Loucy (cell line): ENCODE results near the gene RBP5.

Source experiments
- H2AFZ ChIP-seq: fragments of 200-600 bp; sonication (generic); 2 replicates; pipeline ENCODE4 v1.6.0; 2016; ENCODE audit warnings: antibody characterized with exemption, mild to moderate bottlenecking, low read length, moderate library complexity
- H3F3A ChIP-seq: fragments of 200-600 bp; 2 replicates; pipeline ENCODE4 v1.6.0; 2016; ENCODE audit warnings: antibody characterized with exemption, low read depth, mild to moderate bottlenecking
- H3K27me3 ChIP-seq: fragments of 200-600 bp; sonication (generic); 2 replicates; pipeline ENCODE4 v1.6.1; 2014; ENCODE audit warnings: low read length, mild to moderate bottlenecking; ENCODE audit not compliant: insufficient read depth, poor library complexity, severe bottlenecking
- H3K36me3 ChIP-seq: fragments of 200-600 bp; sonication (generic); 2 replicates; pipeline ENCODE4 v1.6.1; 2016; ENCODE audit warnings: low read length; ENCODE audit not compliant: insufficient read depth
- H3K4me1 ChIP-seq: fragments of 200-600 bp; sonication (generic); 2 replicates; pipeline ENCODE4 v1.5.1; 2014; ENCODE audit warnings: low read length, mild to moderate bottlenecking; ENCODE audit not compliant: insufficient read depth, poor library complexity, severe bottlenecking
- H3K4me2 ChIP-seq: fragments of 200-600 bp; sonication (generic); 2 replicates; pipeline ENCODE4 v1.6.0; 2014; ENCODE audit warnings: antibody characterized with exemption, low read length, low read depth, mild to moderate bottlenecking; ENCODE audit not compliant: poor library complexity, severe bottlenecking
- H3K4me3 ChIP-seq: fragments of 200-600 bp; sonication (generic); 2 replicates; pipeline ENCODE4 v1.5.1; 2014; ENCODE audit warnings: low read length, mild to moderate bottlenecking, mixed read lengths; ENCODE audit not compliant: poor library complexity, severe bottlenecking
- H3K79me2 ChIP-seq: fragments of 200-600 bp; sonication (generic); 2 replicates; pipeline ENCODE4 v1.6.1; 2014; ENCODE audit warnings: low read length; ENCODE audit not compliant: insufficient read depth
- H3K9ac ChIP-seq: fragments of 200-600 bp; sonication (generic); 2 replicates; pipeline ENCODE4 v1.6.0; 2014; ENCODE audit warnings: mild to moderate bottlenecking, low read depth, low read length, moderate library complexity; ENCODE audit not compliant: poor library complexity, severe bottlenecking
- H3K9me2 ChIP-seq: fragments of 200-600 bp; sonication (generic); replicated peaks from 2 replicates; pipeline ENCODE4 v1.6.1; 2016; ENCODE audit warnings: low read depth, low read length, mixed read lengths
- H3K9me3 ChIP-seq: fragments of 200-600 bp; sonication (generic); 2 replicates; pipeline ENCODE4 v1.6.1; 2014; ENCODE audit warnings: mild to moderate bottlenecking, antibody characterized with exemption, low read length, low read depth; ENCODE audit not compliant: insufficient read depth
- H4K20me1 ChIP-seq: fragments of 200-600 bp; sonication (generic); 2 replicates; pipeline ENCODE4 v1.6.0; 2014; ENCODE audit warnings: antibody characterized with exemption, low read length, mild to moderate bottlenecking; ENCODE audit not compliant: insufficient read depth, poor library complexity, severe bottlenecking
- CTCF ChIP-seq: fragments of 200-600 bp; sonication (generic); conservative IDR thresholded peaks from 2 replicates; pipeline ENCODE4 v1.5.1; 2014; ENCODE audit warnings: mild to moderate bottlenecking, antibody characterized with exemption, low read length
- EZH2phosphoT487 ChIP-seq: fragments of 200-600 bp; IDR thresholded peaks from 2 replicates; pipeline ENCODE4 v1.6.1; 2018; ENCODE audit warnings: antibody characterized with exemption, mild to moderate bottlenecking, moderate library complexity, borderline replicate concordance

RBP5 gene

GRCh38 chr12:7162691-7163114 lies 34.0 kb upstream of the RBP5 start:
- no peak overlapping the region for H2AFZ ChIP-seq
- TF ChIP-seq CTCF, result no peak; the same call in 1 of the 2 replicates
- TF ChIP-seq EZH2phosphoT487, result no peak
- no peak overlapping the region for H3K4me2 ChIP-seq

GRCh38 chr12:7161811-7162210 lies 33.1 kb upstream of the RBP5 start:
- no peaks in the 10 kb centered on the region for H3K4me1 ChIP-seq
- H3K27me3 ChIP-seq, result no peaks in the 10 kb centered on the region
- peaks cover 13% of the 10 kb centered on the region; the same call in 1 of the 2 replicates for H3K36me3 ChIP-seq
- TF ChIP-seq EZH2phosphoT487 (no peak), CTCF (no peak)
- H3K9ac ChIP-seq, result no peak overlapping the region
- H3K4me3 ChIP-seq, result no peak overlapping the region
- H3F3A ChIP-seq, result no peaks in the 10 kb centered on the region
- no peaks in the 10 kb centered on the region for H3K79me2 ChIP-seq
- H2AFZ ChIP-seq, result no peak overlapping the region
- no peaks in the 10 kb centered on the region for H3K9me3 ChIP-seq
- no peak overlapping the region for H3K4me2 ChIP-seq
- H3K9me2 ChIP-seq, result no peaks in the 10 kb centered on the region
- H4K20me1 ChIP-seq, result no peaks in the 10 kb centered on the region

More at GRCh38 chr12:7162691-7163114, 34.0 kb upstream of the RBP5 start:
- H3K9me2 ChIP-seq, result no peaks in the 10 kb centered on the region
- no peaks in the 10 kb centered on the region for H3K27me3 ChIP-seq
- no peaks in the 10 kb centered on the region for H3F3A ChIP-seq
- no peaks in the 10 kb centered on the region for H3K4me1 ChIP-seq
- no peaks in the 10 kb centered on the region for H3K9me3 ChIP-seq
- H3K4me3 ChIP-seq, result no peak overlapping the region
- no peaks in the 10 kb centered on the region for H4K20me1 ChIP-seq
- H3K36me3 ChIP-seq, result peaks cover 4% of the 10 kb centered on the region; the same call in 1 of the 2 replicates
- no peaks in the 10 kb centered on the region for H3K79me2 ChIP-seq
- no peak overlapping the region for H3K9ac ChIP-seq

GRCh38 chr12:7161327-7161726 lies 32.6 kb upstream of the RBP5 start:
- no peak overlapping the region for H3K4me3 ChIP-seq
- H3K79me2 ChIP-seq, result no peaks in the 10 kb centered on the region
- H3K36me3 ChIP-seq, result peaks cover 15% of the 10 kb centered on the region; the same call in 1 of the 2 replicates
- H3K9ac ChIP-seq, result no peak overlapping the region
- H2AFZ ChIP-seq, result no peak overlapping the region
- H3K4me1 ChIP-seq, result no peaks in the 10 kb centered on the region
- TF ChIP-seq EZH2phosphoT487 (no peak), CTCF (no peak)
- H3K9me3 ChIP-seq, result no peaks in the 10 kb centered on the region
- no peaks in the 10 kb centered on the region for H3F3A ChIP-seq
- H3K27me3 ChIP-seq, result no peaks in the 10 kb centered on the region
- no peaks in the 10 kb centered on the region for H4K20me1 ChIP-seq
- H3K4me2 ChIP-seq, result no peak overlapping the region
- no peaks in the 10 kb centered on the region for H3K9me2 ChIP-seq
